Activated CD4-positive, alpha-beta T cell treated with anti-CD3 and anti-CD28 coated beads, Interleukin-2, amount 50 U/mL, for 1 hour (primary cell): ENCODE data around the gene CFDP1.

Experiments
- DNase-seq: peaks from one replicate; pipeline ENCODE4 v3.0.0-alpha.2; 2020

The CFDP1 gene

GRCh38 chr16:75432828-75433731 is at the start of gene CFDP1:
Gene CFDP1, minus strand, starts transcription at chr16:75433503. Its CDS starts 151 bp downstream, at chr16:75433352.
- peak; percentile 95 for DNase-seq

DNA sequence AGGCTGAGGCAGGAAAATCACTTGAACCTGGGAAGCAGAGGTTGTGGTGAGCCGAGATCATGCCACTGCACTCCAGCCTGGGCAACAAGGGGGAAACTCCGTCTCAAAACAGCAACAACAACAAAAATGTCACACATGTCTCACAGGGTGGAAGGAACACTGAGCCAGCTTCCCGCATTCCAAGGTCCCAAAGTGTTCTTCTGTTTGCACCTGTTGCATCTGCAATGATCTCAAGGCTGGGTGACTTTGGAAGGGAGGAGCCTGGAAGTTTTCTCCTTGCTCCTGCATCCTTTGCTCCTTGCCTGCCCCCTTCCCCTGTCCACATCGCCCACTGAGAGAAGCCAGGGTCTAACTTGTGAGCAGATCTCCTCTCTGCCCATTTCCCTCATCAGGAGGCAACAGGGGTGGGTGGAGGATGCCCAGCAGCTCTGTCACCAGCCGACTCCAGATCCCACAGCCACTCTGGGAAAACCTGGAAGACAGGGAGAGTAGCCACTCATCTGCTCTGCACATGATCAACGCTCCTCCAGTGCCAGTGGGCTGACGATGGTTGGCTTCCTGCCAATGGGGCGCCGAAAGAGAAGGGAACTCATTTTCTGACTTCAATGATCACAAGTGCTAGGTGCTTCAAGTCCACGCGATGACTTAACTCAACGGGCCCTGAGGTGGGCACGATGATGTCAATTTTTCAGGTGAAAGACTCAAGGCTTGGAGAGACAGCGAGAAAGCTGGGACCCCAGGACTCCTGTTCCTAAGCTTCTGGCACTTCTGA is 49.3 kb upstream of the CFDP1 start:
- no peak for DNase-seq

DNA sequence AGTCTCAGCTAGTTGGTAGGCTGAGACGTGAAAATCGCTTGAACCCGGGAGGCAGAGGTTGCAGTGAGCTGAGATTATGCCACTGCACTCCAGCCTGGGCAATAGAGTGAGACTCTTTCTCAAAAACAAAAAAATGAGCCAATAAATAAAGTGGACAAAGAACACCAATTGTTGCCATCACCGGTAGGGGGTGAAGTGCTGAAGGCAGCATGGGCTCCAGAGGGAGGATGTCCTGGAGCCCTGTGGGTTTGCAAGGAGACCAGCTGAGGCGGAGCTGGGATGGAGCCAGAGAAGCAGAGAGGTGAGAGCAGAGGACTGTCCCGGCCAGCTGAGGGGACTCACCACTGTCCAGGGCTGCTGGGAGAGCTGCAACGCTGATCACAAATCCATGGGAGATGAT is 48.2 kb upstream of the CFDP1 start:
- DNase-seq, result no peak

- DNase-seq, result no peak
These were observed 46.2 kb upstream of the CFDP1 start for GRCh38 chr16:75479421-75479990.

- DNase-seq, result no peak
These were observed 45.4 kb upstream of the CFDP1 start for GRCh38 chr16:75478480-75479345.

DNA sequence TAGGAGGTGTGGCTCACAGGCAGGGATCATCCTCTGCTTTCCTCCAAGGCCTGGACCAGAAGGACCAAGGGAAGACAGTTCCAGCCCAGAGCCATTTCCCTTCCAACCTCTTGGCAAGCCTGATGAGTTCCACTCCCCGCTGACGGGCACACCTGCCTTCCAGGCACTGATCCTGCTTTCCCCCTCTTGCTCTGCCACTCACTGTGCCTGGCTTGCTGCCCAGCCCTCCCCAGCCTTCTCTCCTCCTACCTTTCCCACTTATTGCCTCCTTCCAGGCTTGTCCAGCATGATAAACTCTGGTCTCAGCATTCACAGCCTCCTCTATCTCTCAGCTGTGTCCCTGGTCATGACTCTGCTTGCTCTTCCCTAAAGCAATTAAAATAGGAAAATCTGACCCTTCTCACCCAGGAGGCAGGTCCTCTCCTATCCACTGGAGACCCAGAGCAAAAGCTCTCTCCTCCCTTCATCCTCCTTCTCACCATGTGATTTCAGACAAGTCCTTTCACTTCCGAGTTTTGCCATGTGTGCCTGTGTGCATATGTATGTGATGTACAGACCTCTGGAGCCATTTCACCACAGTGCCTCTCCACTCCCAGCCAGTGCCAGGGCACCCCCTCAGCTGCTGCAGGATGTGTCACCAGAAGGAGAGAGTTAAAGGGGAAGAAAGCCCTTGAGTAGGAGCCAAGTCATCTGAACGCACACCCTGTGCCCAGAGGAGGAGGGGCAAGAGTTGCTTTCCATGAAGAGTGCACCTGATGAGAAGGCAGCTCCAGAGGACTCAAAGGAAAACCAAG is 44.6 kb upstream of the CFDP1 start:
- DNase-seq, result no peak

DNA sequence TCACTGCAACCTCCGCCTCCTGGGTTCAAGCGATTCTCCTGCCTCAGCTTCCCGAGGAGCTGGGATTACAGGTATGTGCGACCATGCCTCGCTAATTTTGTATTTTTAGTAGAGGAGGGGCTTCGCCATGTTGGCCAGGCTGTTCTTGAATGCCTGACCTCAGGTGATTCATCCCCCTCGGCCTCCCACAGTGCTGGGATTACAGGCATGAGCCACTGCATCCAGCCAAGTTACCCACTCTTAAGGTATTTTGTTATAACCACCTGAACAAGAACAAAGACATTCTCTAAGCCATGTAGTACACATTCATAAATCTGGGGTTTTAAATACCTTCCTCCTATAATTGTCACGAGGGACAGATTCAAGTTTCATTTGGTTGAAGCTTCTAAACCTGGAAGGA is 43.5 kb upstream of the CFDP1 start:
- DNase-seq, result no peak

GRCh38 chr16:75475420-75475847 is 42.1 kb upstream of the CFDP1 start:
- no peak for DNase-seq

- DNase-seq, result no peak
These were observed 39.9 kb upstream of the CFDP1 start for GRCh38 chr16:75472908-75473877.

GRCh38 chr16:75471723-75472633 is 38.7 kb upstream of the CFDP1 start:
- DNase-seq, result peak; percentile 14

DNA sequence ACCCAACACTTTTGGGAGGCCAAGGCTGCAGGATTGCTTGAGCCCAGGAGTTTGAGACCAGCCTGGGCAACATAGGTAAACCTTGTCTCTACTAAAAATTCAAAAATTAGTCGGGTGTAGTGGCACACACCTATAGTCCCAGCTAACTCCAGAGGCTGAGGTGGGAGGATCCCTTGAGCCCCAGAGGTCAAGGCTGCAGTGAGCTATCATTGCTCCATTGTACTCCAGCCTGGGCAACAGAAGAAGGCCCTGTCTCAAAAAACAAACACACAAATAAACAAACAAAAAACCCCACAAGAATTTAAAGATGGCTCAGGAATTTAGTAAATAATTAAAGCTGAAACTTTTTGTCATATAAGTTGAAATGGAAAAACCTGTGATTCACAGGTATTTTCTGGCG is 33.5 kb upstream of the CFDP1 start:
- no peak for DNase-seq

DNA sequence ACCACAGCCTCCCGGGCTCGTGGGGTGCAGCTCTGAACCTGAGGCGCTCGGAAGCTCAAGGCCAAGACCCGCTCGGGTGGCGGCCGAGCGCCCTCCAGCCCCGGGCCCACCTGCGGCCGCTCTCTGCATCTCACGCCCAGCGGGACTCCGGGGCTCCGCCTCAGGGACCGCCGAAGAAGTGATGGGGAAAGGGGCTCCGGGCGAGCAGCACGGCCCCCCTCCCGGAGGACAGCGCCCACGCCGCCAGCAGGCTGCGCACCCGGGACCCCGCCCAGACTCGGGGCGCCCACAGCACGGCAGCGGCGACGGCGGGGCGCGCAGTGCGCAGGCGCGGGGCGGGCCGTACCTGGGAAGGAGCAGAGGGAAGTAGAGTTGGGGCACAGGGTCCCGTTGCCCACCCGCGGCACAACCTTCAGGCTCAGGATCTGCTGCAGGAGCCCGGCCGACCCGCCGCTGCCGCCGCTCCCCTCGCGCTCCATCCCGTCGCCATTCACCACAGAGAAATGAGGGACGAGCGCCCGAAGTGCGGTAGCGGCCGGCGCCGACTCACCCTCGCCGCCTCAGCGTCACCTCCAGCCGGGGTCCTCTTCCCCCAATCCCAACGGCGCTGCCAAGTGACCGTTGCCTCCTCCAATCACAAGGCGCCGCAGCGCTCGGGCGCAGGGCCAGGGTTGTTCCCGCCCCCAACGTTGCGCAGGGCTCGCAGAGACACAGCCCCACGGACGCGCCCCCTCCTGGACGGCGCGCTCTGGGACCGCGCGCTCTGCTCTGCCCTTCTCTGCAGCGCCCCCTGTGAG is 31.0 kb upstream of the CFDP1 start, which contains the start of gene TMEM170A:
Gene TMEM170A, minus strand, starts transcription at position 568 of the 797 bp plus-strand sequence. Its CDS starts 89 bp downstream, at position 479.
- DNase-seq, result peak; percentile 98

- DNase-seq, result peak; percentile 7
These were observed 30.3 kb upstream of the CFDP1 start for GRCh38 chr16:75463389-75464121.

DNA sequence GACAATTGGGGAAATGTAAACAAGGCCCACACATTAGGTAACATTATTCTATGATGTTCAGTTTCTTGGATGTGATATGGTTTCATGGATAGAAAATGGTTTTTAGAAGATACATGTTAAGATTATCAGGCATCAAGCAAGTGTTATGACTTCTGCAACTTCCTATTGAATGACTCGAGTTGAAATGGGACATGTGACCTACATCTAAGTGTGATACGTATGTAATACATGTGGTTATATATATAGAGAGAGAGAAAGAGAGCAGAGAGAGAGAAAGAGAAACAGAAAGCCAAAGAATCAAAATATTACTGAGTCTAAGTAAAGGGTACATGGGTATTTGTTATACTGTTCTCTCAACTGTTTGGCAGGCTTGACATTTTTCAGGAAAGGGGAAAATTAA is 29.5 kb upstream of the CFDP1 start:
- no peak for DNase-seq

GRCh38 chr16:75461575-75461974 is 28.3 kb upstream of the CFDP1 start:
- no peak for DNase-seq

DNA sequence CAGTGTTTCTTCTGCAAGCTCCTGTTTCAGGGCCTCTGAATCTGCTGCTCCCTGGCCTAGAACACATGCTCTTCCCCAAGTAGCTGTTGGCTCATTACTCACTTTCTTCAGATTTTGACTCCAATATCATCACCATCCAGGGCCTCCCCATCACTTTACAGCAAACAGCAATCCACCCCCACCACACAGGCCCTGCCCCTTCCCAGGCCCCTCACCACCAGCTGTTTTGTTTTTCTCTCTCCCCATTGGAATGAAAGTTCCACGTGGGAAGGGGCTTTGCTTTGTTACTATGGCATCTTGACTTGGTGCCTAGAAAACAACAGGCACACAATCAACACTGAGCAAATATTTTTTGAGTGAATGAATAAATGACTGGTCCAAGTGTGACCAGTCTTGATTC is 27.1 kb upstream of the CFDP1 start:
- no peak for DNase-seq

- DNase-seq, result no peak
These were observed 26.4 kb upstream of the CFDP1 start for GRCh38 chr16:75459691-75460090.

DNA sequence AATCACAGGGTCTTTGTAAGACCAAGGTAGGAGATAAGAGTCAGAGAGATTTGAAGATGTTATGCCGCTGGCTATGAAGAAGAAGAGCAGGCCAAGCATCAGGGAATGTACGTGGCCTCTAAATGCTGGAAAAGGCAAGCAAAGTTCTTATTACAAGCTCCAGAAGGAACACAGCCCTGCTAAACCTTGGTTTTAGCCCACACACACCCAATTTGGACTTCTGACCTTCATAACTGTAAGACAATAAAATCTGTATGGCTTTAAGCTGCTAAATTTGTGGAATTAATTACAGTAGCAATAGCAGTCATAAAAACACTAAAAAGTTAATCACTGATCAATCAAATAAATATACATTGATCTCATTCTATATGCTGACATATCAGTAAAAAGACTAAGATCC is 25.1 kb upstream of the CFDP1 start:
- DNase-seq, result no peak
